Fibroblast of pulmonary artery (primary cell): ENCODE measurements around the gene ACSF3.

Experiments used
- DNase-seq: peaks from one replicate; pipeline ENCODE4 v3.0.0-alpha.2; 2010; ENCODE audit warnings: low read depth
- H3K4me3 ChIP-seq: replicated peaks from 2 replicates; pipeline ENCODE4 v1.5.1; 2011; ENCODE audit warnings: low read depth, mild to moderate bottlenecking, control low read depth, low read length, moderate library complexity
- TF ChIP-seq, protein P1 (sequence below): IDR thresholded peaks from 2 replicates; pipeline ENCODE4 v1.5.1; 2011; ENCODE audit warnings: mild to moderate bottlenecking, control low read depth, low read length, inconsistent platforms; ENCODE audit errors: missing control alignments

ACSF3 gene

DNA sequence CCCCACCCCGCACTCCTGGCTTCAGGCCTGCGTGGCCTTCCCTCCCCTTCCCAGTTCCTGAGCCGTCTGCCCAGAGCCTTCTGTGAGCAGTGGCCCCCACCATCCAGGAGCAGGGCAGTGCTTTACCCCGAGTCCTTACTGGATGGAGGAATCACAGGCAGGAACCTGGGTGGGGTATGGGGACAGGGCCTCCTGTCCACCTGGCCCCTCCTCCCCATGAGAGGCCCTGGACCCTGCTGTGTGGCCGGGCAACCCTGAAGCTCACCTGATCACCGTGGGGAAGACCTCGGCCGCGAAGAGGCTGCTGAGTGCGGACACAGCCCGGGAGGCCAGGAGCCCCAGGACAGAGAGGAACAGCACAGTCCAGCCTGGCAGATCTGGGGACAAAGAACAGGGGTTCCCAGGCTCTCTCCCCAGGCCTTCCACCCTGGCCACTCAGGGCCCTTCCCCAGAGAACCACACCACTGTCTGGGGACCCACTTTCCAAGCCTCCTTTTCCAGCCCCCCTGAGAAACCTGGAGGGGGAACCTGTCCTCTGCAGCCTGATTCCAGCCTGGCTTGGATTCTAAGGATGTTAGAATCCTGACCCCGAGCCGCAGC, 103.5 kb downstream of the ACSF3 start:
- TF ChIP-seq, protein P1, sequence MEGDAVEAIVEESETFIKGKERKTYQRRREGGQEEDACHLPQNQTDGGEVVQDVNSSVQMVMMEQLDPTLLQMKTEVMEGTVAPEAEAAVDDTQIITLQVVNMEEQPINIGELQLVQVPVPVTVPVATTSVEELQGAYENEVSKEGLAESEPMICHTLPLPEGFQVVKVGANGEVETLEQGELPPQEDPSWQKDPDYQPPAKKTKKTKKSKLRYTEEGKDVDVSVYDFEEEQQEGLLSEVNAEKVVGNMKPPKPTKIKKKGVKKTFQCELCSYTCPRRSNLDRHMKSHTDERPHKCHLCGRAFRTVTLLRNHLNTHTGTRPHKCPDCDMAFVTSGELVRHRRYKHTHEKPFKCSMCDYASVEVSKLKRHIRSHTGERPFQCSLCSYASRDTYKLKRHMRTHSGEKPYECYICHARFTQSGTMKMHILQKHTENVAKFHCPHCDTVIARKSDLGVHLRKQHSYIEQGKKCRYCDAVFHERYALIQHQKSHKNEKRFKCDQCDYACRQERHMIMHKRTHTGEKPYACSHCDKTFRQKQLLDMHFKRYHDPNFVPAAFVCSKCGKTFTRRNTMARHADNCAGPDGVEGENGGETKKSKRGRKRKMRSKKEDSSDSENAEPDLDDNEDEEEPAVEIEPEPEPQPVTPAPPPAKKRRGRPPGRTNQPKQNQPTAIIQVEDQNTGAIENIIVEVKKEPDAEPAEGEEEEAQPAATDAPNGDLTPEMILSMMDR = no peak
- no peak overlapping the region for H3K4me3 ChIP-seq
- no peak for DNase-seq

- TF ChIP-seq, protein P1 = no peak
- no peak overlapping the region for H3K4me3 ChIP-seq
- no peak for DNase-seq
Measured at GRCh38 chr16:89197633-89198416, 104.2 kb downstream of the ACSF3 start.

DNA sequence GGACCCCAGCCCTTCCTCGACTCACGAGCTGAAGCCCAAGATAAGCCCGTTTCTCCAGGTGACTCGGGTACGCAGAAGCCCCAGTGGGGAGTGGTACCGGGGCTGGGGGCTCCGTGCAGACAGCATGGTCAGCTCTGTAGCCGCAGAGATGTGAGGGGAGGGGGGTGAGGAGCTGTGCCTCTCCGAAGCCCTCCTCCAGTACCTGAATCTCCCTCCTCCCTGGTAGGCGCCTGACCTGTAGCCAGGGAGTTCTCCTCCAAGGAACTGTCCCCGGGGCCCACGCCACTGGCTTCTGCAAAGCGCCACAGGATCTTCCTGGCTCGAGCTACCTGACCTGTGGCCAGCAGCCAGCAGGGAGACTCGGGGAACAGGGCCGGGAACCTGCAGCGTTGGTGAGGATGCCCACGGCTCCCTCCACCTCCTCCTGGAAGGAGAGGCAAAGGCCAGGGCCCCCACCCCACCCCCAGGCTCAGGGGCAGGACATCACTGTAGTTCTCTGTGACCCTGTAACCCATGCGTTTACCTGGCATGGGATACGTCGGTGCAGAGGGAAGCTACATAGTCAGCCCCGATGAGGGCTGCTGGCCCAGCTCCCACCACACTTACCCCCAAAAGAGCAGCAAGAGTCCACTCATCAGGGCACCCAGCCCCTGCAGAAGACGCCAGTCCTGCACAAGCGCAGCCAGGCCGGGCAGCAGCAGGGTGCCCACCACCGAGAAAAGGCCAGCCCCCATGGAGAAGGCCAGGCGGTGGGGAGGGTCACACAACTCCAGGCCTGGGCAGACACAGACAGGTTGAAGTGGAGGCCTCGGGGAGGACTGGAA, 105.0 kb downstream of the ACSF3 start:
- DNase-seq = no peak
- no peak overlapping the region for H3K4me3 ChIP-seq
- TF ChIP-seq, protein P1 = no peak

DNA sequence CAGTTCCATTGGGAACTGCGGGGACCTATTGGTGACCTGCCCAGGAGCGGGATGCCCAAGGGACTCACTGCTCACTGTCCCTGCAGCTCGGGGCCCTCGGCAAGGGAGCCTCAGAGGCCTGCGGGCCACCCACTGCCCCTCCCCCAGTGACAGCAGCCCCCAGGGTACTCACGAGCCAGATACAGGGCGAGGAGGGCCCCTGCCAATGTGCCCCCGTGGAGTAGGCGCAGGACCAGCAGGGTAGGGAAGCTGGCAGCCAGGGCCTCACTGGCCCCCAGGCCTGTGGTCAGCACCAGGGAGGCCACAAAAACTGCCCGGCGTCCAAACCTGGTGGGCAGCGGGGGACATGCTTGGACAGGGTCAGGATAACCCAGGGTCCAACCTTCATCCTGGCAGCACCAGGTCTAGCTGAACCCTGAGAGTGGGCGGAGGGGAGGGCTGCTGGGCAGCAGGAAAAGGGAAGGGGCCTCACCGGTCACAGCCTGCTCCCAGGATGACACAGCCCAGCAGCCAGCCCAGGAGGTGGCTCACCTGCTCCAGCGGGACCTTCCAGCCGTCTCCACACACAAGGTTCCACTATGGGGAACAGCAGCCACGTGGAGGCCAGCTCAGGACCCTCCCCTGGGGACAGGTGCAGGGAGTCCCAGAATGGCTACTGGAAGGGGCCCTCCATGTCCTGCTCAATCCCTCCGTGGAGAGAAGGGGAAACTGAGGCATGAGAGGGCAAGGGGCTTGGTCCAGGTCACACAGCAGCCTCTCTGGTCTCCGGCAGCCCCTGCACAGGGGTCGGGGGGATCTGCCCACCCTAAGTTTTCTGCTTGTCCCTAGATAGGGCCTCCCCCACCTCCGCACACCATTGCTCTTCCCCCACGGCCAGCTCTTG, 105.8 kb downstream of the ACSF3 start:
- H3K4me3 ChIP-seq = no peak overlapping the region
- no peak for DNase-seq
- TF ChIP-seq, protein P1 = no peak

DNA sequence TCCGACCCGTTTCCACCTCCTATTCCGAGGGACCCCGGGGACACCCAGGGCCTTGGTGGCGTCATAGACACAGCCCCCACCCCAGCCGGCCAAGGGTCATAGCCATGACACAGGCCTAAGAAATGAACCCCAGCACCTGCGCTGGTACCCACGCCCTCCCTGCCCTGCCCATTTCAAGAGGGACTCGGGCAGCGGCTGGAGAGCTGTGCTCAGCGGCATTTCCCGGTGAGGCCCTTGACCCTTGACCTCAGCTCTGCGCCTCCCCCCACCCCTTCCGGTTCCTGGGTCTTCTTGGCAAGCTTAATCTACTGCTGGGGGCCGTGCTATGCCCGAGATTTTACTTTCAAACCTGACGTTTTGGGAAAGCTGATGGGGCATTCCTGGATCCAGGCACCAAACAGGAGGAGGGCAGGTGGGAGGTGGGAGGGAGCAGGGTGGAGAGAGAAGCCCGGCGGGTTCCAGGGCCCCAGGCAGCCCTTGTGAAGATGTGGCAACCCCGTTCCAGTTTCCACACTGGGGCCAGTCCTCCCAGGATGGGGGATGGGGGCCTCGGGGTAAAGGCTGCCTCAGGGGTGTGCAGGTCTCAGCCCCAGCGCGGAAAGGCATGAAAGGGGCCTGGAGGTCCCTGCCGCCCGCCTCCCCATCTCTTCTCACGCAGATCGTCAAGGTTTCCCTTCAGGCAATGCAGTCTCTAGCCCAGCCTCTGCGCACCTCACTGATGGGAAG, 106.6 kb downstream of the ACSF3 start, which contains the start of gene SLC22A31:
TSS of gene SLC22A31 (minus strand) at position 414 of the 726 bp plus-strand sequence. CDS start at position 378, 36 bp downstream.
- TF ChIP-seq, protein P1 = no peak
- DNase-seq = no peak
- peak within 1 kb of the TSS; percentile 21 for H3K4me3 ChIP-seq
